Right lobe of liver (tissue), 4 donors: ENCODE data around the gene DAZAP1.

Experiments
- POLR2A ChIP-seq: fragments of 450-650 bp; IDR thresholded peaks from one replicate; pipeline ENCODE4 v1.6.1; 2017; ENCODE audit warnings: antibody characterized with exemption, mild to moderate bottlenecking
- TF ChIP-seq, protein P1 (sequence below), 4 donors: fragments of 200-600 bp in 3 of 4; fragments of 450-650 bp in 1 of 4; IDR thresholded peaks; one replicate each; pipeline versions ENCODE4 v1.5.1 to v1.8.0; 2016 to 2022; ENCODE audit warnings: antibody characterized with exemption in 4 of 4, mild to moderate bottlenecking in 2 of 4
- donor health status: DM: no; HTN: no; CAD: no.
- donor health status: DM: no; HTN: no; CAD: no.
- donor health status: DM: no; HTN: yes; CAD: no.

DNA sequence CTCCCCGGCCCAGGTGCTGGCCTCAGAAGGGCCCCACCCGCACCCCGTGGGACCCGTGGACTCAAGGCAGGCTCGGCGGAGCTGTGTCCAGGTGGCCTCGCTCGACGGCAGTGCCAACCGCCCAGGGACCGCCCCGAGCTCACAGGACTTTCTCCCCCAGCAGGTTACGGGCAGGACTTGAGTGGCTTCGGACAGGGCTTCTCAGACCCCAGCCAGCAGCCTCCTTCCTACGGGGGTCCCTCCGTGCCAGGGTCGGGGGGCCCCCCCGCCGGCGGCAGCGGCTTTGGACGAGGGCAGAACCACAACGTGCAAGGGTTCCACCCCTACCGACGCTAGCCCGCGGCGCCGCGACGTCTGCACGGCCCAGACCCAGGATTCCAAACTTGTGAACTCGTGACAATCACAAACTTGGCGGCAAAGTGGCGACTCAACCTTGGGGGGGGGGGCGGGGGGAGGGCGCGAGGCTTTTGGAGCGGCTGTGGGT is 27.2 kb downstream of the DAZAP1 start:
- TF ChIP-seq POLR2A: no peak
- TF ChIP-seq, protein P1, sequence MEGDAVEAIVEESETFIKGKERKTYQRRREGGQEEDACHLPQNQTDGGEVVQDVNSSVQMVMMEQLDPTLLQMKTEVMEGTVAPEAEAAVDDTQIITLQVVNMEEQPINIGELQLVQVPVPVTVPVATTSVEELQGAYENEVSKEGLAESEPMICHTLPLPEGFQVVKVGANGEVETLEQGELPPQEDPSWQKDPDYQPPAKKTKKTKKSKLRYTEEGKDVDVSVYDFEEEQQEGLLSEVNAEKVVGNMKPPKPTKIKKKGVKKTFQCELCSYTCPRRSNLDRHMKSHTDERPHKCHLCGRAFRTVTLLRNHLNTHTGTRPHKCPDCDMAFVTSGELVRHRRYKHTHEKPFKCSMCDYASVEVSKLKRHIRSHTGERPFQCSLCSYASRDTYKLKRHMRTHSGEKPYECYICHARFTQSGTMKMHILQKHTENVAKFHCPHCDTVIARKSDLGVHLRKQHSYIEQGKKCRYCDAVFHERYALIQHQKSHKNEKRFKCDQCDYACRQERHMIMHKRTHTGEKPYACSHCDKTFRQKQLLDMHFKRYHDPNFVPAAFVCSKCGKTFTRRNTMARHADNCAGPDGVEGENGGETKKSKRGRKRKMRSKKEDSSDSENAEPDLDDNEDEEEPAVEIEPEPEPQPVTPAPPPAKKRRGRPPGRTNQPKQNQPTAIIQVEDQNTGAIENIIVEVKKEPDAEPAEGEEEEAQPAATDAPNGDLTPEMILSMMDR (IDR thresholded peaks at IDR 0.05): no peak
